CD4-positive, alpha-beta T cell (primary cell): Measurements from ENCODE around the gene REV3L. TPM values are rescaled to one million over a fixed set of nuclear protein-coding genes. Genes with fewer than 3 reads are reported as not detected.

Source experiments
- ATAC-seq: fragments of 200-7000 bp; cut with Tn5 transposase; one replicate; pipeline ENCODE4 v1.10.0; 2022; ENCODE audit warnings: mild to moderate bottlenecking; ENCODE audit not compliant: poor library complexity
- CTCF ChIA-PET: fragments of 350-600 bp; sonication (Branson Sonifier 250); formaldehyde crosslinking; loops from one replicate; lab custom pipeline; 2021; ENCODE audit warnings: antibody characterized with exemption, inconsistent platforms; lab: Charles Lee
- POLR2A ChIA-PET: fragments of 350-600 bp; sonication (Branson Sonifier 250); formaldehyde crosslinking; loops from one replicate; lab custom pipeline; 2021; ENCODE audit warnings: antibody characterized with exemption, inconsistent platforms; lab: Charles Lee
- DNase-seq, 14 experiments: peaks; one replicate each; pipeline ENCODE4 v3.0.0-alpha.2; 2013 to 2020; ENCODE audit warnings: mixed read lengths in 2 of 14
- H3K27ac ChIP-seq, 2 donors: one replicate each; pipeline versions ENCODE4 v1.5.1 to v1.7.0; 2013; ENCODE audit warnings: low read length in 2 of 2, low read depth in 1 of 2, mild to moderate bottlenecking in 1 of 2
- H3K27me3 ChIP-seq, 2 experiments: 1 replicate in 1 of 2; 2 replicates in 1 of 2; pipeline versions ENCODE4 v1.6.1 to v1.7.0; 2013; ENCODE audit warnings: low read length in 2 of 2, control low read depth in 1 of 2, mild to moderate bottlenecking in 1 of 2, moderate library complexity in 1 of 2; ENCODE audit not compliant: insufficient read depth in 2 of 2, control insufficient read depth in 1 of 2
- H3K36me3 ChIP-seq: one replicate; pipeline ENCODE4 v1.6.1; 2013; ENCODE audit warnings: low read length, control low read depth; ENCODE audit not compliant: insufficient read depth
- H3K4me1 ChIP-seq: one replicate; pipeline ENCODE4 v1.6.1; 2013; ENCODE audit warnings: low read length, control low read depth; ENCODE audit not compliant: insufficient read depth
- H3K4me3 ChIP-seq: one replicate; pipeline ENCODE4 v1.5.1; 2013; ENCODE audit warnings: mild to moderate bottlenecking, low read length, moderate library complexity
- H3K9me3 ChIP-seq, 2 experiments: 1 replicate in 1 of 2; 2 replicates in 1 of 2; pipeline versions ENCODE4 v1.6.1 to v1.7.0; 2013; ENCODE audit warnings: low read length in 2 of 2, mild to moderate bottlenecking in 2 of 2, control low read depth in 1 of 2, moderate library complexity in 1 of 2; ENCODE audit not compliant: control insufficient read depth in 1 of 2, insufficient read depth in 1 of 2
- H3K27ac Mint-ChIP-seq: one replicate; pipeline ENCODE4 v1.8.0; 2020; ENCODE audit warnings: mixed read lengths
- H3K27me3 Mint-ChIP-seq: one replicate; pipeline ENCODE4 v1.8.0; 2021; ENCODE audit warnings: mixed read lengths
- H3K36me3 Mint-ChIP-seq: one replicate; pipeline ENCODE4 v1.8.0; 2021; ENCODE audit warnings: low read depth, mixed read lengths
- H3K4me1 Mint-ChIP-seq: one replicate; pipeline ENCODE4 v1.8.0; 2021; ENCODE audit warnings: low read depth, mixed read lengths
- H3K4me3 Mint-ChIP-seq: one replicate; pipeline ENCODE4 v1.8.0; 2020; ENCODE audit warnings: mild to moderate bottlenecking, mixed read lengths
- H3K9me3 Mint-ChIP-seq: one replicate; pipeline ENCODE4 v1.8.0; 2020; ENCODE audit warnings: mixed read lengths
- CTCF ChIP-seq: fragments of 200-600 bp; IDR thresholded peaks from one replicate; pipeline ENCODE4 v1.8.0; 2022; ENCODE audit warnings: antibody characterized with exemption, mild to moderate bottlenecking
- intact Hi-C, 2 experiments: fragments of 100-400 bp; cut with DNase I in 1 of 2; cut with micrococcal nuclease in 1 of 2; formaldehyde crosslinking; loops; one replicate each; pipeline versions ENCODE4 v1.15.1 to v1.9.0; 2023 to 2025; cut with DNase I, micrococcal nuclease
- total RNA-seq, 174 experiments: library from RNA in 2 of 174; stranded (reverse) in 2 of 174; gene quantifications; one replicate each; pipeline ENCODE4 v1.2.3 and lab custom pipeline; 2021 to 2026

Gene REV3L
- total RNA-seq, 2 experiments from 2014 or later = 17.0 to 20.6 TPM

DNA sequence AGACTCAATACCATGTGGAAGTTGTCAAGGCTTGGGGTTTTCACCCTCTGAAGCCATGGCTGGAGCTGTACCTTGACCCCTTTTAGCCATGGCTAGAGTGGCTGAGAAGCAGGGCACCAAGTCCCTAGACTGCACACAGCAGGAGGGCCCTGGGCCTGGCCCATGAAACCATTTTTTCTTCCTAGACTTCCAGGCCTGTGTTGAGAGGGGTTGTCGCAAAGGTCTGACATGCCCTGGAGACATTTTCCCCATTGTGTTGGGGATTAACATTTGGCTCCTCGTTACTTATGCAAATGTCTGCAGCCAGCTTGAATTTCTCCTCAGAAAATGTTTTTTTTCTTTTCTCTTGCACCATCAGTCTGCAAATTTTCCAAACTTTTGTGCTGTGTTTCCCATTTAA is 199.3 kb downstream of the REV3L start:
- Histone ChIP-seq H3K9me3 (no peaks in the 10 kb centered on the region), H3K4me3 (no peak overlapping the region), H3K27ac (no peak overlapping the region), H3K4me1 (no peaks in the 10 kb centered on the region), H3K36me3 (peaks cover 14% of the 10 kb centered on the region), H3K27me3 (no peaks in the 10 kb centered on the region)
- intact Hi-C loops = no loop called here
- no peaks in the 10 kb centered on the region for H3K9me3 Mint-ChIP-seq
- ATAC-seq = no peak
- H3K27me3 Mint-ChIP-seq = no peaks in the 10 kb centered on the region
- no peak for DNase-seq
- ChIA-PET CTCF (no interaction called here), POLR2A (no interaction called here)
- no peak overlapping the region for H3K4me3 Mint-ChIP-seq
- H3K4me1 Mint-ChIP-seq = peaks cover 6% of the 10 kb centered on the region
- no peak overlapping the region for H3K27ac Mint-ChIP-seq
- TF ChIP-seq CTCF = no peak
- H3K36me3 Mint-ChIP-seq = peaks cover 64% of the 10 kb centered on the region

GRCh38 chr6:111282515-111282914 is 200.5 kb downstream of the REV3L start:
- peaks cover 6% of the 10 kb centered on the region for H3K4me1 Mint-ChIP-seq
- H3K36me3 ChIP-seq = peaks cover 24% of the 10 kb centered on the region
- no peak overlapping the region for H3K4me3 Mint-ChIP-seq
- no peak overlapping the region for H3K27ac ChIP-seq
- no peak overlapping the region for H3K4me3 ChIP-seq
- ChIA-PET CTCF (no interaction called here), POLR2A (no interaction called here)
- DNase-seq (no peak), ATAC-seq (no peak)
- H3K27ac Mint-ChIP-seq = no peak overlapping the region
- peaks cover 75% of the 10 kb centered on the region for H3K36me3 Mint-ChIP-seq
- no peak for TF ChIP-seq CTCF
- no peaks in the 10 kb centered on the region for H3K9me3 ChIP-seq
- no peaks in the 10 kb centered on the region for H3K9me3 Mint-ChIP-seq
- H3K4me1 ChIP-seq = no peaks in the 10 kb centered on the region
- intact Hi-C loops = no loop called here
- no peaks in the 10 kb centered on the region for H3K27me3 ChIP-seq
- no peaks in the 10 kb centered on the region for H3K27me3 Mint-ChIP-seq

DNA sequence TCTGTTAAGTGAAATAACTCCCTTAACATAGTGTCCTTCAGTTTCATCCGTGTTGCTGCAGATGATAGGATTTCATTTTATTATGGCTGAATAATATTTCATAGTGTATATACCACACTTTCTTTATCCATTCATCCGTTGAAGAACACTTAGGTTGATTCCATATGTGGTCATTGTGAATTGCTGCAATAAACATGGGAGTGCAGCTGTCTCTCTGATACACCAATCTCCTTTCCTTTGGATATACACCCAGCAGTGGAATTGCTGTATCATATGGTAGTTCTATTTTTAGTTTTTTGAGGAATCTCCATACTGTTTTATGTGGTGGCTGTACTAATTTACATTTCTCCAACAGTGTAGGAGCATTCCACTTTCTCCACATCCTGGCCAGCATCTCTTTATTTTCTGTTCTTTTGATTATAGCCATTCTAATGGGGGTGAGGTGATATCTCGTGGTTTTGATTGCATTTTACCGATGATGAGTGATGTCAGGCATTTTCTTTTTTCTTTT is 202.5 kb downstream of the REV3L start:
- no peaks in the 10 kb centered on the region for H3K4me1 ChIP-seq
- no peak overlapping the region for H3K27ac Mint-ChIP-seq
- H3K4me3 ChIP-seq = no peak overlapping the region
- no peak overlapping the region for H3K27ac ChIP-seq
- H3K4me1 Mint-ChIP-seq = peaks cover 6% of the 10 kb centered on the region
- H3K4me3 Mint-ChIP-seq = no peak overlapping the region
- H3K27me3 Mint-ChIP-seq = no peaks in the 10 kb centered on the region
- CTCF ChIA-PET = no interaction called here
- H3K36me3 ChIP-seq = peaks cover 43% of the 10 kb centered on the region
- intact Hi-C loops = no loop called here
- no peak for TF ChIP-seq CTCF
- ATAC-seq (no peak), DNase-seq (no peak)
- peaks cover 90% of the 10 kb centered on the region for H3K36me3 Mint-ChIP-seq
- peaks cover 3% of the 10 kb centered on the region for H3K9me3 Mint-ChIP-seq
- H3K27me3 ChIP-seq = no peaks in the 10 kb centered on the region
- POLR2A ChIA-PET = interaction anchor here (1.2 kb wide), 1 partner anchor 21 kb away, joined by 3 read pairs; a partner anchor contains a TSS
- peaks cover 0 to under 1% of the 10 kb centered on the region in 2 experiments for H3K9me3 ChIP-seq
